GM19240 (cell line): ENCODE data around the gene WASL.
"Not testable (repeated sequence)": the region's sequence is repeated elsewhere in the genome, so short reads cannot be mapped to it uniquely, and the experiment has no call there.

Experiments used
- DNase-seq: peaks from one replicate; pipeline ENCODE4 v3.0.0; 2011; ENCODE audit warnings: low spot score; ENCODE audit not compliant: insufficient read length

WASL gene

DNA sequence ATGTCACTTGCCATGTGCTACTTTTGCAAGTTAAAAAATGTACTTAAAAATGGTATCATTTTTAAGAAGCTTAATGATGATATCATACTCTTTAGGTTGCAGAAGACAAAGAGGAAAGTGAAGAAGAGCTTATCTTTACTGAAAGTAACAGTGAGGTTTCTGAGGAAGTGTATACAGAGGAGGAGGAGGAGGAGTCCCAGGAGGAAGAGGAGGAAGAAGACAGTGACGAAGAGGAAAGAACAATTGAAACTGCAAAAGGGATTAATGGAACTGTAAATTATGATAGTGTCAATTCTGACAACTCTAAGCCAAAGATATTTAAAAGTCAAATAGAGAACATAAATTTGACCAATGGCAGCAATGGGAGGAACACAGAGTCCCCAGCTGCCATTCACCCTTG is 87.0 kb downstream of the WASL start:
- no peak for DNase-seq

DNA sequence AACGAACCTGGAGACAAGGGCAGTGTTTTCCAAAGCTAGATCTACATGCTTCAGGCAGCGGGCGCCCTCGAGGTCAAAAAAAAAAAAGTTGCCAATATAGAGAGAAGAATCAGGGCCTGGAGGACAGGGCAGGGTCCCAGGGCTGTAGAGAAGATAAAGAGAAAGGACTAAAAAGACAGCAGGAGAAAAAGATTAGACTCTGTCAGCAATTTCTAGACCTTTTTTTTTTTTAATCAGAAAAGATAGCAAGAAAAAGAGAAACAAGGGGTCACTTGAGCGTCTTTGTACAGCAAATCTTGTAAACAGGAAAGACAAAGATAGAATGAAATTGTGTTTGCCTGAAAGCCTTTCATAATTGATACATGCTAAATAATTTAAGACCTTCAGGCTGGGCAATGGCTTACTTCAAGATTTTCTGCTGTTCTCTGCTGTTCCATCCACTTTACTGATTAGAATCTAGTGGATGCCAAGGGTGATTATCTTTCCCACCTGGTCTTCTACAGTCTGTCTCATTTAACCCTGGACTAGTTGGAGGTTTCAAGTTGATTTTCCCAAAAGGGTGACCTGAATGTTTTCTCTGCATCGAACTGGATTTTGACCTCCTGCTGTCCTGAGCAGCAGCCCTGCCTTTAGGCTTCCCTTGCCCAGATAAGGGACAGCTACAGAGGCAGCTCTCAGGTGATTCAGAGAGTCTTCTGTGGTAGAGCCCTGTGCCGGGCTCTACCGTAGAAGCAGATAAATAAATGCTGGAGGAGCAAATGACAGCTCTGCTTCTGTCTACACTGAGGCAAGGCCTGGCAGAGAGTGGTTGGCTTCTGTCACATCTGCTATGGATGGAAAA is 88.1 kb downstream of the WASL start:
- no peak for DNase-seq

DNA sequence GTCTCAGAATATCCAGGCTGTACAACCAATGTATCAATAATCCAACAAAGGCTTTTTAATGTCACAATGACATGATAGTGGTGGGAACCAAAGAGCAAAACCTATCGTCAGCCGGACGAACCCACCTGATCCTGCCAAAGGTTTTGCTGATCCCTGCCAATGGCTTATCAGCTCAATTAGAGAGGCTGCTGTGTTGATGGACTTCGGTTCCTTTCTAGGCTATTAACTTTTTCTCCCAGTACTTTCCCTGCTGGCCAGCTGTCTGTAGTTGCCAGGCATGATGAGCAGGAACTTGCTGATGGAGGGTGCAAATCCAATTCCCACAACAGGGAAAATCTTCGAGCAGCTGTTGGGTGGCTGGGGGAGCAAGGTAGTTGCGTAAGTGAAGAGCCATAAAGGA is 90.8 kb downstream of the WASL start:
- DNase-seq = no peak

DNA sequence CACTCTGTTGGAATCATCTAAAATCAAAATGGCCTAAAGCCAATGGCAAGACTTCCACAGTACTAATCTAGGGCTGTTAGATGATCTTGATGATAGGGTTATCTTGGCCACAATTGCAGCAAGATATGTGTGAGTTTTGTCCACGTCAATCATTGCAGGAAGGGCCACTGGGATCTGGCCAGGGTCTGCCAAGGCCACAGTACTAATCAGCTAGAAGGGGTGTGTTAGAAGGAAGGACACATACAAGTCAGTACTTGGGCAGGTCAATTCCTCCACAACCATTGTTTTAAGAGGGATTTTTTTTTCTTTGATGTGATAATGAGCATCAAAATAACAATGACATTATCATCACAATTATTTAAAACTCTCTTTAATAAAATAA is 91.5 kb downstream of the WASL start:
- DNase-seq = no peak

DNA sequence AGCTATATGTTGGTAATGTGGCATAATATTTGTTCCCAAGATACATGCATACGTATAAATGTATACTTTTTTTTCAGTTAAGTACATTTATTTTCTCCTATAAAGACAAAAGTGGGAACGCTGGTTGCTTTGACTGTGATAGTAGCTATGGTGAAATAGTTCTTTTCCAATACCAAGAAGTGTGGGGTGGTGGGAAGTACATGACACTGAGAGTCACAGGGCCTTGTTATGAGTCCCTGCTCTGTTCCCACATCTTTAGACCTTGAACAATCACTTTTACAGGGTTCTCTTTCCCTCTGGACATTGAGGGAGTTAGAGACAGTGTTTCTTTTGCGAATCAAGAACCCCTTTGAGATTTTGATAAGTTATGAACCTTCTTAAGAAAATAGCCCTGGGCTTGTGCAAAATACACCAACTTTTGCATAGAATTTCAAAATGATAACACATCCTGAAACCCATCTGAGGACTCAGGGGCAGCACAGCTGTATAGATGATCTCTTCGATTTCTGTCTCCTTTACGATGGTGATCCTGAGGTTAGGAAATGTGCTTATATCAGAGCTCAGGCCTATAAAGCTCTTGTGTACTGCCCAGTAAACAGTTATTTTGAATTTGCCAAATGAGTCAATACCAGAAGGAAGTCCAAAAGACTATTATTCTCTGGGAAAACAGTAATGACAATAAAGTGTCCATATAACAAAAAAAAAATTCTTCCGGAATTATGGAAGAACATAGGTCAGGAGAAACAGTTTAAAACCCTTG is 92.1 kb downstream of the WASL start:
- no peak for DNase-seq

DNA sequence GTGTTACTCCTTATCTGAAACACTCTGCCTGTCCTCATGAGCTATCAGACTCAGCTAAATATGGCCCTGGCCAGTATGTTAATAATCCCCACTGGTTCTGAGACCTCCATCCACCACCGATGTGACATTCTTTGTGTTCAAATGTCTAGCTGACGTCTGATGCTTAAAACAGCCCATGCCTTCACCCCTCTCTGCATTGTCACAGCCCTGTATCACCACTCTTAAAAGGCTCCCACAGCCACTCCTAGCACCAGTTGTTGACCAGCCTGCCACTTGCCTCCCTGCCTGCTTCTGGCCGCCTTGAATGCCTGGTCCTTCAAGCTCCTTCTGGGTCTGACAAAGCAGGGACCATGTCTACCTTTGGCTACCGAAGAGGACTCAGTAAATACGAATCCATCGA is 93.2 kb downstream of the WASL start, which contains the start of gene LMOD2:
Gene LMOD2, plus strand, starts transcription at position 253 of the 400 bp plus-strand sequence. Its CDS starts 98 bp downstream, at position 351.
- no peak for DNase-seq

DNA sequence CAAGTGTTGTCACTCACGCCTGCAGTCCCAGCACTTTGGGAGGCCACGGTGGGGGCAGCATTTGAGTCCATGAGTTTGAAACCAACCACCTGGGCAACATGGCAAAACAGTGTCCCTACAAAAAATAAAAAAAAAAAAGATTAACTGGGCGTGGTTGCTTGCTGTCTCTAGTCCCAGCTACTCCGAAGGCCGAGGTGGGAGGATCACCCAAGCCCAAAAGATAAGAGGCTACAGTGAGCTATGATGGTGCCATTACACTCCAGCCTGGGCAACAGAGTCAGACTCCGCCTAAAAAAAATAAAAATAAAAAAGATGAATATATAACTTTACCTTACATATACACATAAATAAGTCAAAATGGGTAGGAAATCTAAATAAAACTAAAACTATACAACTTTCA is 95.6 kb downstream of the WASL start:
- DNase-seq = no peak

DNA sequence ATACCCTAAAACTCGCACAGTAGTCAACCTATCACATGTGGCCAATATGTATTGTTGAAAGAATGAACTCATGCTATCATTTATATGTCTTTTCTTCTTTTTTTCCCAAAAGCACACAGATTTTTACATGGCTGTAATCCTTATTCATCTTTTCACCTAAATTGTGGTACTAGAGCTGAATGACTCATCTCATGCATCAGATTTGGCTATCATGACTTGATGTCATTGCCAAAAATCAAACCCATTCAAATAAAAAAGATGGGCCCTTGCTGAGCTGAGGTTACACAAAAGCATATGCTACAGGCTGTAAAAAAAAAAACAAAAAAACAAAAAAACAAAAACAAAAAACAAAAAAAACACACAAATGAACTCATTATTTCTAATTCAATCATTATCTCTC is 96.4 kb downstream of the WASL start:
- no peak for DNase-seq

DNA sequence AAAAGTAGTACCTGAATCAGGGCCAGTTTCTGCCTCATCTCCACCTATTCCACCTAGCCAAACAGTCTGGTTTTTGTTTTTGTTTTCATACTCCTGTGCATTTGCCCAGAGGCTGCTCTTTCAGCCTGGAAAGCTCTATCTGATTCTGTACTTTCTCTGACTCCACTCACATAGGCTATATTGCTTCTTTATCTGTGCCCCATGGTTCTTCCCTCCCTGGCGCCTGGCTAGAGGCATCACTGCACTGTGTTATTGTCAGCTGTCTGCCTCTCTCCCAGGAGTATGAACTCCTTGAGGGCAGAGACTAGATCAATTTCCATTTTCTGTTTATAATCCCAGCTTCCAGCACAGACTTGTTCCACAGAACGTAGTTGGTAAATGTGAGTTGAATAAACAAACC is 98.2 kb downstream of the WASL start:
- DNase-seq = no peak

DNA sequence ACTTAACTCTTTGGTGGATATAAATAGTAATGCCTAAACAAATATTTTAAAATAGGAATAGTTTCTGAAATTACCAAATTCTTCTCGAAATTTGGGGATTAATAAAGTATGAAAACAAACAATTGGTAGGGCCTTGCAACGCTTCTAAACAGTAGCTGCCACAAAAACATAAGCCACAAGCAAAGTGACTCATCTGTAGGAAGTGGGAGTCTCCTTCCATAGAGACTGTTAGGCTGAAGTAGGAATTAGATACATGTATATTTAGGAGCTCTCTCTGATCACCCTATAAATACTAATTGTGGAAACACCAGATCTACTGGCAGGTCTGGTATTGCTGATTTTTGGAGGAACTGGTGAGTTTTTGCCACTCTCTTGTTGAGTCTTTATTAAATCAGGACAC is 98.8 kb downstream of the WASL start:
- DNase-seq = no peak

DNA sequence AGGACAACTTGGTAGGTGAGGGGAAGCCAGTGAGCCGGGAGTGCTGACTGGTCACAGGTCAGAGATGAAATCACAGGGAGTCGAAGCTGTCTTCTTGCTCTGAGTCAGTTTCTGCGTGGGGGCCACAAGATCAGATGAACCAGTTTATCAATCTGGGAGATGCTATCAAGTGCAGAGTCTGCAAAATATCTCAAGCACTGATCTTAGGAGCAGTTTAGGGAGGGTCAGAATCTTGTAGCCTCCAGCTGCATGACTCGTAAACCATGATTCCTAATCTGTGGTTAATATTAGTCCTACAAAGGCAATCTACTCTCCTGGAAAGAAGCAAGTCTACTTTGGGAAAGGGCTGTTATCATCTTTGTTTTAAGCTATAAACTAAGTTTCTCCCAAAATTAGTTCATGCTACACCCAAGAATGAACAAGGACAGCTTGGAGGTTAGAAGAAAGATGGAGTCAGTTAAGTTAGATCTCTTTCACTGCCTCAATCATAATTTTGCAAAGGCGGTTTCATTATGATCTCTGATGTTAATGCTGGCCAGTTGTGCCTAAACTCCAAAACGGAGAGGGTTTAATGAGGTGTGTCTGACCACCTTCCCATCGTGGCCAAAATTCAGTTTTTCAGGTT is 101.6 kb downstream of the WASL start:
- no peak for DNase-seq

DNA sequence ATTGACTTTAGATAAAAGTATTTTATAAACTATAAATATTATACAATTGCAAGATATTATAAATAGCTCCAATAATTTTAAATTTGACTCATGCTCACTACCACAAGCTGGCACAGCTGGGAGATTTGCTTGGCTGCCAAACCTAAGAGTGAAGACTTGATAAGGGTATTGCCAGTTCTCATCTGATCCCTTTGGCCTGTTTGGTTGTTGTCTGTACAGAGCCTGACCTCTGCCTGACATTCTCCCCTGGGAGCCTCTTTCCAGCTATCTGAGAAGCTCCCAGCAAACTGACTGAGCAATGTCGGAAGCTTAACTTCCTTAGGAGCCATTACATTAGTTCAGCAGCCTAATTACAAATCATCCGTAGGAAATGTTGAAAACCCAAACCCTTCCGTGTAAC is 103.3 kb downstream of the WASL start:
- DNase-seq = no peak

DNA sequence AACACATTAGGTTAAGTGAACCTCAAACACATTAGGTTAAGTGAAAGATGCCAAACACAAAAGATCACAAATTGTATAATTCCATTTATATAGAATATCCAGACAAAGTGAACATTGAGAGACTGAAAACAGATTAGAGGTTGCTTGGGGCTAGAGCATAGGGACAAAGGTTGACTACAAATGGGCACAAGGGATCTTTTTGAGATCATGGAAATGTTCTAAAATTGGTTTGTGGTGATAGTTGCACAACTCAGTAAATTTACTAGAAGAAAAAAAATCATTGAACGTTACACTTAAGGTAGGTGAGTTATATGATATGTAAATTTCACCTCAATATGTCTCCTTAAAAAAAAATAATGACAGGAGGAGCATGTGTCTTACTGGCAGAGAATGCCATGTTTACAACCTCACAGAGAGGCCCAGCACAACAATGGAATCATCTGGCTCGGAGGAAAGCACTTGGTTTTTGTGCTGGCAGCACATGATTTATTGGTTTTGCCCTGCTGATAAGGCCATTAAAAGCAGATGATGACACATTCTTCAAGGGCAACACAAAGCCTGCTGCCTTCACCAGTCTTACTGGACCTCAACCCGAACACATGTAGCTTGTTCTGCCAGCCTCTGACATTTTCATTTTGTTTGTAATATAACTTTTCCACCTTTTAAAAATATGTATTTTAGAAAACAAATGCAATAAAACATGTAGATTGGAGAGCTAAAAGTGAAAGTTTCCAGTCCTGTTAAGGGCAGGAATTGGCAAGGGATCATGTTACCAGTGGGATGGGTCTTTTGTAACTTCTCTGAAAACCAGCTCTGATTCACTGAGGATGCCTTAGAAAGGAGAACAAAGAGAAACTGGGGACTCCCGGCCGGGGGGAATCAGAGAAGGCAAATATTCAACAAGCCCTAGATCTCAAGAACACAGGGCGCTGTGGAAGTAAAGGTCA is 105.0 kb downstream of the WASL start:
- no peak for DNase-seq

DNA sequence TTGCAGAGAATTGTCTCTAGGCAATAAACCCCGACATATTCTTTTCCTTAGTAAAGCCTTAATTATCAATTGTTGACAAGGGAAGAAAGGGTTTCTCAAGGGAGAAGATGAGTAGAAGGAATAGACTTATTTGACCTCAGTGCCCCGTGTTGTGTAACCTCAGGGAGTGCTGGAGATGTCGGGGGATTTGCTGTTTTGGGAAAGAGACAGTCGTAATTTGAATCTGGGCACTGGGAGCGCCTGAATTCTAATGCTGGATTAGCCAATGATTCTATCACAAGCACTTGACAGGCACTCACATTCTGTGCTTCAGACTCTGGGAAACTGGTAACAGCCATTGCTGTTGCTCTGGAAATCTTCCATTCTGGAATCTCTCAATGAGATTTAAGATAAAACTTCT is 106.9 kb downstream of the WASL start:
- DNase-seq = no peak

DNA sequence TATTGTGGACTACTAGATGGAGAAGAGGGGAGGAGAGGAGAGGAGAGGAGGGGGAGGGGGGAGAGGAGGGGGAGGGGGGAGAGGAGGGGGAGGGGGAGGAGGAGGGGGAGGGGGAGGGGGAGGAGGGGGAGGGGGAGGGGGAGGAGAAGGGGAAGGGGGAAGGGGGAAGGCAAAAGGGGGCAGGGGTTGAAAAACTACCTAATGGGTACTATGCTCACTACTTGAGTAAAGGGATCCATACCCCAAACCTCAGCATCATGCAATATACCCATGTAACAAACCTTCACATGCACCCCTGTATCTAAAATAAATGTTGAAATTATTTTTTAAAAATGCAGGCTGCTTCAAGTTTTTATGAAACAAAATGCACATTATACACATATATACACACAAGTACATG is 108.2 kb downstream of the WASL start:
- no peak for DNase-seq

DNA sequence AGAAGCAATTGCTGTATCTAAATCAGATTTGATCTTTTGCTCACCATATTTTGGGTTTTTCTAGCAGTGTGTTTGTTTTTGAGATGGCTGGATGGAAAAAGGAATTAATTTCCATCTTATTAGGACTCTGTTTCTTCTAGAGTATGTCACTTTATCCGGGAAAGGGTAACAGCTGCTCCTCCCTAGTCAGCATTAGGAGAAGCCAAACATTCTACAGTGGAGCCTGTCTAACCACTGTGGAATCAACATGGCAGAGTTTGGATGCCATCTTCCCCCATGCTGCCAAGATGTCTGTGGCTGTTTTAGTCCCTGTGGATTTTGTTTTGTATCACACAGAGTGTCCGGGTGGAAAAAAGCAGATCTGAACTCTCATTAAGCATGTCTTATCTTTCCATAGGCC is 109.2 kb downstream of the WASL start:
- no peak for DNase-seq

DNA sequence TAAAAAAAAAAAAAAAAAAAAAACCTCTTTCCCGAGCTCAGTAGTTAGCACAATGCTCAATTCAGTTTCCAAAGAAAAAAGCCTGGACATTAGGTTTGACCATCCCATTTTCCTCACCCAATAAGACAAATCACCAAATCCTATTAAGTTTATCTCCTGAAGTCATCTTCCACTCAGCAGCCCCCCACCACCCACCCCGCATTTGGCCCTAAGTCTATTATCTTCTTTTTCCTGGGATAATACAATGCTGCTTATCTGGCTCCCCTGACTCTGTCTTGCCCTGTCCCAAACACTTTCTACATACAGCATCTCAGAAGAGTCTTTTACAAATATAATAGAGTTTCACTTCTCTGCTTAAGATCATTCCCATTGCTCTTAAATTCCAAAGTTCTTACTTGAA is 110.9 kb downstream of the WASL start:
- no peak for DNase-seq

DNA sequence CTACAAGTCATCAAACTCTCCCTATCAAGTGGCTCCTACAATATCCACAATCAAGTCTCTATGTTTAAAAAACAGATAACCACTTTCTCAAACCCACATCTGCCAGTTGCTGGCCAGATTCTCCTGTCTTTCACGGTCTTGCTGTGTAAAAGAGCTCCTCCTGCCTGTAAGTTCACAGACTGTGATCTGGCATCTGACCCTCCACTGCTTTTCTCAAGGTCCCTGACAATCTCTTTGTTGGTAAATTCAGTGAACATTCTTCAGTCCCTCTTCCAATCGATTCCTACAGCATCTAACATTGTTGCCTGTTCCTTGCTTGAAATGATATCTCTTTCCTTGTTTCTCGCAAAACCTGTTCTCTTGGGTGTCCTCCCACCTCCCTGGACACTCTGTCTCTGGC is 111.6 kb downstream of the WASL start:
- no peak for DNase-seq

DNA sequence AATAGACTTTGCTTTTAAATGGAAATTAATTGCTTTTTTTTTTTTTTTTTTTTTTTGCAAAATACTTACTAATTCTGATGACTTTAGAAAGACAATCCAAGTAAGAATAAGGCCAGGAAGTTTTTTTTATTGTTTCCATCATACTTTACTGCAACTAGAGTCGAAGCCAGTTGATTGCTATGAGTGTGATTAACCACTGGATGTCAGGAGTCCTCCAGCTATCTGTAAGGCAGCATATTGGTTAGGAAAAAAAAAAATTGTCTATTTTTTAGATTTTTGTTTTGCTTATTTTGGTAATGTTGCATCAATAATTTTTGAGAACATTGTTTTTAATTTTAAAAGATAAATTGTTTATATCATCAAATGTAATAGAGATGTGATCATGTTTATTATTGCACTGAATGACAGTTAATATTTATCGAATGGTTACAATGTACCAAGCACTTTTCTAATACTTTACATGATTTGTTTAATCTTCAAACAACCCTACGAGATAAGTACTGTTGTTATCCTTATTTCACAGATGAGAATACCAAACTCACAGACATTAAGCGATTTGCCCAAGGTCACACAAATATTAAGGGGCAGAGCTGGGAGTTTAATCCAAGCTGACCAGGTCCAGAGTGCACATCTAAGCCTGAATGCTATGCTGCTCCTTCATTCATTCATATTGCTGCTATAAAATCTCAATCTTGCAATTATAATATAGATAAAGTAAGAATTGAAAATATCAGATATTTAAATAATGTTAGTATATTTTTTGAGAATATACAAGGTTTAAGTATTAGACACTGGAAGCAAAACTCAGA is 113.0 kb downstream of the WASL start:
- DNase-seq = no peak

DNA sequence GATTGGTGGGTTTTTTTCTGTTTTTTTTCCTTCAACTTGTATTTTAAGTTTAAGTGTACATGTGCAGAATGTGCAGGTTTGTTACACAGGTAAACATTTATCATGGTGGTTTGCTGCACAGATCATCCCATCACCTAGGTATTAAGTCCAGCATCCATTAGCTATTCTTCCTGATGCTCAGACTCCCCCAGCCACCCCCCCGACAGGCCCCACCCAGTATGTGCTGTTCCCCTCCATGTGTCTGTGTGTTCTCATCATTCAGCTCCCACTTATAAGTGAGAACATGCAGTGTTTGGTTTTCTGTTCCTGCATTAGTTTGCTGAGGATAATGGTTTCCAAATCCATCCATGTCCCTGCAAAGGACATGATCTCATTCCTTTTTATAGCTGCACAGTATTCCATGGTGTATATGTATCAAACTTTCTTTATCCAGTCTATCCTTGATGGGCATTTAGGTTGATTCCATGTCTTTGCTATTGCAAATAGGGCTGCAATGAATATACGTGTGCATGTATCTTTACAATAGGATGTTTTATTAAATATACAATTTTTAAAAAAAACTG is 114.7 kb downstream of the WASL start:
- DNase-seq = not testable (repeated sequence)
